ENCODE measurements around the gene TIPARP.

- TF ChIP-seq POLR2AphosphoS5 (IDR thresholded peaks at IDR 0.05; ENCODE audit: low read depth, low read length): no peak
- TF ChIP-seq CTCF (IDR thresholded peaks at IDR 0.05): no peak
- TF ChIP-seq, protein P1, sequence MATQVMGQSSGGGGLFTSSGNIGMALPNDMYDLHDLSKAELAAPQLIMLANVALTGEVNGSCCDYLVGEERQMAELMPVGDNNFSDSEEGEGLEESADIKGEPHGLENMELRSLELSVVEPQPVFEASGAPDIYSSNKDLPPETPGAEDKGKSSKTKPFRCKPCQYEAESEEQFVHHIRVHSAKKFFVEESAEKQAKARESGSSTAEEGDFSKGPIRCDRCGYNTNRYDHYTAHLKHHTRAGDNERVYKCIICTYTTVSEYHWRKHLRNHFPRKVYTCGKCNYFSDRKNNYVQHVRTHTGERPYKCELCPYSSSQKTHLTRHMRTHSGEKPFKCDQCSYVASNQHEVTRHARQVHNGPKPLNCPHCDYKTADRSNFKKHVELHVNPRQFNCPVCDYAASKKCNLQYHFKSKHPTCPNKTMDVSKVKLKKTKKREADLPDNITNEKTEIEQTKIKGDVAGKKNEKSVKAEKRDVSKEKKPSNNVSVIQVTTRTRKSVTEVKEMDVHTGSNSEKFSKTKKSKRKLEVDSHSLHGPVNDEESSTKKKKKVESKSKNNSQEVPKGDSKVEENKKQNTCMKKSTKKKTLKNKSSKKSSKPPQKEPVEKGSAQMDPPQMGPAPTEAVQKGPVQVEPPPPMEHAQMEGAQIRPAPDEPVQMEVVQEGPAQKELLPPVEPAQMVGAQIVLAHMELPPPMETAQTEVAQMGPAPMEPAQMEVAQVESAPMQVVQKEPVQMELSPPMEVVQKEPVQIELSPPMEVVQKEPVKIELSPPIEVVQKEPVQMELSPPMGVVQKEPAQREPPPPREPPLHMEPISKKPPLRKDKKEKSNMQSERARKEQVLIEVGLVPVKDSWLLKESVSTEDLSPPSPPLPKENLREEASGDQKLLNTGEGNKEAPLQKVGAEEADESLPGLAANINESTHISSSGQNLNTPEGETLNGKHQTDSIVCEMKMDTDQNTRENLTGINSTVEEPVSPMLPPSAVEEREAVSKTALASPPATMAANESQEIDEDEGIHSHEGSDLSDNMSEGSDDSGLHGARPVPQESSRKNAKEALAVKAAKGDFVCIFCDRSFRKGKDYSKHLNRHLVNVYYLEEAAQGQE (IDR thresholded peaks at IDR 0.05; ENCODE audit: insufficient read depth in 1 of 2, low read depth in 2 of 2, low read length in 1 of 2): no peak
Observed at GRCh38 chr3:156743859-156744258, 69.5 kb downstream of the TIPARP start.
